Measurements from ENCODE around the gene AMER3.

- TF ChIP-seq ZBTB7A (IDR thresholded peaks at IDR 0.05; ENCODE audit: low read depth) (no peak), EP300 (IDR thresholded peaks at IDR 0.05; ENCODE audit: borderline replicate concordance) (no peak)
Measured at GRCh38 chr2:130756053-130756873, 923 bp downstream of the AMER3 start.
